Coronary artery (tissue), 2 donors: ENCODE measurements around the gene FBH1.
A peak's percentile ranks its signal among the peaks of the same experiment; 100 is the strongest.
"Not testable (repeated sequence)": the region's sequence is repeated elsewhere in the genome, so short reads cannot be mapped to it uniquely, and the experiment has no call there.

ENCODE experiments used
- DNase-seq: peaks from one replicate; pipeline ENCODE4 v3.0.0-alpha.2; 2017; ENCODE audit warnings: low spot score
- H3K27ac ChIP-seq, 2 donors: fragments of 200-600 bp; sonication (generic); one replicate each; pipeline ENCODE4 v1.5.1; 2016 to 2019
- H3K4me3 ChIP-seq: fragments of 200-600 bp; sonication (generic); 2 replicates; pipeline ENCODE4 v1.5.1; 2016; ENCODE audit warnings: mild to moderate bottlenecking, moderate library complexity
- CTCF ChIP-seq: fragments of 200-600 bp; sonication (generic); IDR thresholded peaks from one replicate; pipeline ENCODE4 v1.5.1; 2019; ENCODE audit warnings: antibody characterized with exemption

Gene FBH1

GRCh38 chr10:5869156-5869555 is 20.9 kb upstream of the FBH1 start:
- no peak overlapping the region for H3K4me3 ChIP-seq
- no peak for TF ChIP-seq CTCF
- H3K27ac ChIP-seq = no peak overlapping the region
- no peak for DNase-seq

GRCh38 chr10:5871596-5871995 is 18.4 kb upstream of the FBH1 start:
- H3K4me3 ChIP-seq = no peak overlapping the region
- H3K27ac ChIP-seq = no peak overlapping the region
- no peak for DNase-seq
- TF ChIP-seq CTCF = no peak

GRCh38 chr10:5873515-5873995 is 16.5 kb upstream of the FBH1 start:
- TF ChIP-seq CTCF = peak; percentile 61
- no peak overlapping the region for H3K27ac ChIP-seq
- no peak for DNase-seq
- no peak overlapping the region for H3K4me3 ChIP-seq

- H3K27ac ChIP-seq = peak overlapping the region in 1 of 2 donors; percentile 35
- DNase-seq = no peak
- H3K4me3 ChIP-seq = no peak overlapping the region
- TF ChIP-seq CTCF = no peak
These were observed 13.8 kb upstream of the FBH1 start for GRCh38 chr10:5876181-5876768.

- not testable (repeated sequence) for H3K4me3 ChIP-seq, DNase-seq, H3K27ac ChIP-seq
These were observed 13.0 kb upstream of the FBH1 start for GRCh38 chr10:5877041-5877440.

- TF ChIP-seq CTCF = no peak
- Histone ChIP-seq H3K27ac (no peak overlapping the region), H3K4me3 (no peak overlapping the region)
- no peak for DNase-seq
These were observed 7.1 kb upstream of the FBH1 start for GRCh38 chr10:5882961-5883360.

- no peak for TF ChIP-seq CTCF
- Histone ChIP-seq H3K27ac (no peak overlapping the region), H3K4me3 (no peak overlapping the region)
- no peak for DNase-seq
These were observed 4.4 kb upstream of the FBH1 start for GRCh38 chr10:5885619-5886018.
